IPS-18c (cell line): ENCODE results near the gene MAP3K1.

Experiments
- H3K4me3 ChIP-seq: 2 replicates; pipeline ENCODE4 v1.7.0; 2013; ENCODE audit warnings: low read depth, mild to moderate bottlenecking, low read length, moderate library complexity; ENCODE audit not compliant: insufficient read depth
- H3K9me3 ChIP-seq: one replicate; pipeline ENCODE4 v1.6.1; 2013; ENCODE audit warnings: mild to moderate bottlenecking, low read length, moderate library complexity; ENCODE audit not compliant: control insufficient read depth, insufficient read depth

MAP3K1 gene

GRCh38 chr5:56861893-56862485 is 46.6 kb downstream of the MAP3K1 start:
- Histone ChIP-seq H3K4me3 (no peak overlapping the region), H3K9me3 (no peaks in the 10 kb centered on the region)

GRCh38 chr5:56862909-56863308 is 47.6 kb downstream of the MAP3K1 start:
- no peaks in the 10 kb centered on the region for H3K9me3 ChIP-seq
- H3K4me3 ChIP-seq = no peak overlapping the region

GRCh38 chr5:56871777-56872176 is 56.4 kb downstream of the MAP3K1 start:
- no peaks in the 10 kb centered on the region for H3K9me3 ChIP-seq
- no peak overlapping the region for H3K4me3 ChIP-seq

GRCh38 chr5:56873056-56873455 is 57.7 kb downstream of the MAP3K1 start:
- Histone ChIP-seq H3K9me3 (no peaks in the 10 kb centered on the region), H3K4me3 (no peak overlapping the region)

- H3K4me3 ChIP-seq = no peak overlapping the region
- no peaks in the 10 kb centered on the region for H3K9me3 ChIP-seq
Measured at GRCh38 chr5:56876327-56876726, 61.0 kb downstream of the MAP3K1 start.

- Histone ChIP-seq H3K9me3 (no peaks in the 10 kb centered on the region), H3K4me3 (no peak overlapping the region)
Measured at GRCh38 chr5:56881571-56881970, 66.2 kb downstream of the MAP3K1 start.

- no peak overlapping the region for H3K4me3 ChIP-seq
- H3K9me3 ChIP-seq = no peaks in the 10 kb centered on the region
Measured at GRCh38 chr5:56893251-56893951, 78.1 kb downstream of the MAP3K1 start.

- Histone ChIP-seq H3K4me3 (no peak overlapping the region), H3K9me3 (no peaks in the 10 kb centered on the region)
Measured at GRCh38 chr5:56896763-56897162, 81.4 kb downstream of the MAP3K1 start.

- H3K9me3 ChIP-seq = no peaks in the 10 kb centered on the region
Measured at GRCh38 chr5:56898213-56898612, 82.9 kb downstream of the MAP3K1 start.

GRCh38 chr5:56900395-56900794 is 85.0 kb downstream of the MAP3K1 start:
- no peaks in the 10 kb centered on the region for H3K9me3 ChIP-seq
- H3K4me3 ChIP-seq = no peak overlapping the region

More at GRCh38 chr5:56898213-56898612, 82.9 kb downstream of the MAP3K1 start:
- H3K4me3 ChIP-seq = no peak overlapping the region

GRCh38 chr5:56900858-56901578 is 85.7 kb downstream of the MAP3K1 start:
- no peaks in the 10 kb centered on the region for H3K9me3 ChIP-seq
- H3K4me3 ChIP-seq = no peak overlapping the region

- H3K9me3 ChIP-seq = no peaks in the 10 kb centered on the region
- peak overlapping the region; percentile 79 for H3K4me3 ChIP-seq
Measured at GRCh38 chr5:56908942-56909293, 93.6 kb downstream of the MAP3K1 start.

GRCh38 chr5:56909294-56910209 is 94.2 kb downstream of the MAP3K1 start, which contains the start of gene SETD9:
TSS of gene SETD9 (plus strand) at chr5:56909596. CDS start at chr5:56909646, 50 bp downstream.
- Histone ChIP-seq H3K9me3 (no peaks in the 10 kb centered on the region), H3K4me3 (peak within 1 kb of the TSS; percentile 79)

- peak overlapping the region; percentile 48 for H3K4me3 ChIP-seq
- no peaks in the 10 kb centered on the region for H3K9me3 ChIP-seq
Measured at GRCh38 chr5:56910210-56910965, 95.0 kb downstream of the MAP3K1 start.

GRCh38 chr5:56913766-56914165 is 98.4 kb downstream of the MAP3K1 start:
- no peaks in the 10 kb centered on the region for H3K9me3 ChIP-seq
- no peak overlapping the region for H3K4me3 ChIP-seq

GRCh38 chr5:56914678-56915077 is 99.3 kb downstream of the MAP3K1 start:
- Histone ChIP-seq H3K9me3 (no peaks in the 10 kb centered on the region), H3K4me3 (no peak overlapping the region)

- Histone ChIP-seq H3K9me3 (no peaks in the 10 kb centered on the region), H3K4me3 (no peak overlapping the region)
Measured at GRCh38 chr5:56917534-56917933, 102.2 kb downstream of the MAP3K1 start.
